Endothelial cell of umbilical vein (primary cell): ENCODE measurements around the gene CLDN9. TPM values are rescaled to one million over a fixed set of nuclear protein-coding genes. Genes with fewer than 3 reads are reported as not detected.
A peak's percentile ranks its signal among the peaks of the same experiment; 100 is the strongest.

ENCODE experiments used
- BruUV-seq: library from RNA; stranded (reverse); fragments of 400-500 nt; replicated peaks from 2 replicates; lab custom pipeline; 2021; lab: Mats Ljungman, UMichigan
- CTCF ChIA-PET: fragments of 300-600, 350-600 bp; sonication (Branson Sonifier 250); formaldehyde crosslinking; loops from one replicate; lab custom pipeline; 2021; ENCODE audit warnings: antibody characterized with exemption, inconsistent platforms; lab: Charles Lee
- POLR2A ChIA-PET: fragments of 300-600, 350-600 bp; sonication (Branson Sonifier 250); formaldehyde crosslinking; loops from one replicate; lab custom pipeline; 2021; ENCODE audit warnings: antibody characterized with exemption, inconsistent platforms; lab: Charles Lee
- DNase-seq: peaks from one replicate; pipeline ENCODE4 v3.0.0-alpha.2; 2011; ENCODE audit warnings: low read depth, low spot score
- FAIRE-seq: peaks from 2 replicates; lab custom pipeline; 2011; peaks lifted over from hg19 to GRCh38; lab: Jason Lieb, UNC
- H2AFZ ChIP-seq: 2 replicates; pipeline ENCODE4 v1.6.0; 2012; ENCODE audit warnings: low read depth, low read length, control low read depth, inconsistent platforms
- H3K27ac ChIP-seq: 2 replicates; pipeline ENCODE4 v1.5.1; 2011; ENCODE audit warnings: low read depth, mild to moderate bottlenecking, control low read depth, low read length, moderate library complexity; ENCODE audit not compliant: insufficient read depth
- H3K27me3 ChIP-seq, 2 experiments: 2 replicates each; pipeline versions ENCODE4 v1.6.0 to v1.6.1; 2011; ENCODE audit warnings: low read length in 2 of 2, mixed read lengths in 1 of 2; ENCODE audit not compliant: control insufficient read depth in 2 of 2, insufficient read depth in 2 of 2
- H3K36me3 ChIP-seq, 2 experiments: 2 replicates in 1 of 2; 3 replicates in 1 of 2; pipeline ENCODE4 v1.5.1; 2011; ENCODE audit warnings: low read length in 2 of 2, mild to moderate bottlenecking in 1 of 2, moderate library complexity in 1 of 2; ENCODE audit not compliant: control insufficient read depth in 2 of 2, insufficient read depth in 2 of 2; ENCODE audit errors: extremely low read depth in 1 of 2
- H3K4me1 ChIP-seq: 3 replicates; pipeline ENCODE4 v1.5.1; 2011; ENCODE audit warnings: mild to moderate bottlenecking, low read length; ENCODE audit not compliant: control insufficient read depth, insufficient read depth; ENCODE audit errors: extremely low read depth
- H3K4me2 ChIP-seq: 2 replicates; pipeline ENCODE4 v1.6.1; 2011; ENCODE audit warnings: low read length, control low read depth, mixed read lengths; ENCODE audit not compliant: insufficient read depth
- H3K4me3 ChIP-seq, 3 experiments: fragments of 200-600 bp in 1 of 3; sonication (generic), shearing (Covaris generic) in 1 of 3; replicated peaks in 1 of 3; 2 replicates each; pipeline ENCODE4 v1.5.1; 2011 to 2016; ENCODE audit warnings: control low read depth in 3 of 3, low read length in 3 of 3, mild to moderate bottlenecking in 2 of 3, inconsistent platforms in 1 of 3, low read depth in 1 of 3, moderate library complexity in 1 of 3; ENCODE audit not compliant: insufficient read depth in 1 of 3
- H3K79me2 ChIP-seq: 2 replicates; pipeline ENCODE4 v1.6.0; 2012; ENCODE audit warnings: low read length, inconsistent platforms; ENCODE audit not compliant: control insufficient read depth, insufficient read depth
- H3K9ac ChIP-seq: replicated peaks from 2 replicates; pipeline ENCODE3; 2011; ENCODE audit warnings: low read length, control low read depth; ENCODE audit not compliant: insufficient read depth; ENCODE audit errors: extremely low read depth
- H3K9me1 ChIP-seq: replicated peaks from 3 replicates; pipeline ENCODE4 v1.6.0; 2011; ENCODE audit warnings: mild to moderate bottlenecking, low read length; ENCODE audit not compliant: control insufficient read depth, insufficient read depth; ENCODE audit errors: extremely low read depth
- H3K9me3 ChIP-seq: replicated peaks from 2 replicates; pipeline ENCODE4 v1.5.1; 2012; ENCODE audit warnings: low read length, inconsistent platforms; ENCODE audit not compliant: control insufficient read depth, insufficient read depth
- H4K20me1 ChIP-seq: replicated peaks from 2 replicates; pipeline ENCODE3; 2011; ENCODE audit warnings: mild to moderate bottlenecking, low read length; ENCODE audit not compliant: control insufficient read depth, insufficient read depth; ENCODE audit errors: extremely low read depth
- FOS ChIP-seq: IDR thresholded peaks from 2 replicates; pipeline ENCODE4 v1.6.1; 2011; ENCODE audit warnings: mild to moderate bottlenecking, low read length, moderate library complexity, borderline replicate concordance; ENCODE audit not compliant: insufficient read depth
- GATA2 ChIP-seq: IDR thresholded peaks from 2 replicates; pipeline ENCODE4 v1.7.0; 2011; ENCODE audit warnings: low read depth, mild to moderate bottlenecking, moderate library complexity, mixed read lengths, low read length; ENCODE audit not compliant: insufficient read length, insufficient read depth
- POLR2AphosphoS5 ChIP-seq: IDR thresholded peaks from 2 replicates; pipeline ENCODE4 v1.6.1; 2012; ENCODE audit warnings: low read depth, mild to moderate bottlenecking, control low read depth, low read length, moderate library complexity; ENCODE audit not compliant: insufficient read depth
- dilution Hi-C: fragments of 300-500 bp; cut with MboI; formaldehyde crosslinking; loops from one replicate; pipeline ENCODE4 v1.15.0; 2019; ENCODE audit warnings: low sequenced_read_pairs; ENCODE audit not compliant: extremely low pct_ligation_motif_present
- intact Hi-C: fragments of 100-400 bp; cut with micrococcal nuclease; formaldehyde crosslinking; loops from one replicate; pipeline ENCODE4 v1.10.0; 2022
- polyA plus RNA-seq, 4 experiments: library from polyadenylated mRNA; depleted of rRNA in 3 of 4; stranded (reverse) in 3 of 4; unstranded in 1 of 4; fragments of >200 nt; gene quantifications; 2 replicates each; pipeline versions ENCODE4 v1.2.1 to v1.2.3, GENCODE V29; 2011 to 2012; ENCODE audit warnings: missing spikeins in 1 of 4
- total RNA-seq: library from RNA; stranded (reverse); gene quantifications from 2 replicates; pipeline ENCODE4 v1.2.3, GENCODE V29; 2021
- TF ChIP-seq, protein P1 (sequence below), 2 donors: IDR thresholded peaks; 1 replicate in 1 of 2; 2 replicates in 1 of 2; pipeline ENCODE4 v1.5.1; 2011; ENCODE audit warnings: low read length in 2 of 2, mild to moderate bottlenecking in 2 of 2, moderate library complexity in 2 of 2, control low read depth in 1 of 2, inconsistent platforms in 1 of 2, low read depth in 1 of 2; ENCODE audit not compliant: insufficient read depth in 1 of 2; ENCODE audit errors: extremely low read depth in 1 of 2

The CLDN9 gene
- total and polyA plus RNA-seq, 2 donors (not counting 3 experiments of a cell fraction or from before 2014, with no cell fraction given): 0.06 TPM; not detected in 1

DNA sequence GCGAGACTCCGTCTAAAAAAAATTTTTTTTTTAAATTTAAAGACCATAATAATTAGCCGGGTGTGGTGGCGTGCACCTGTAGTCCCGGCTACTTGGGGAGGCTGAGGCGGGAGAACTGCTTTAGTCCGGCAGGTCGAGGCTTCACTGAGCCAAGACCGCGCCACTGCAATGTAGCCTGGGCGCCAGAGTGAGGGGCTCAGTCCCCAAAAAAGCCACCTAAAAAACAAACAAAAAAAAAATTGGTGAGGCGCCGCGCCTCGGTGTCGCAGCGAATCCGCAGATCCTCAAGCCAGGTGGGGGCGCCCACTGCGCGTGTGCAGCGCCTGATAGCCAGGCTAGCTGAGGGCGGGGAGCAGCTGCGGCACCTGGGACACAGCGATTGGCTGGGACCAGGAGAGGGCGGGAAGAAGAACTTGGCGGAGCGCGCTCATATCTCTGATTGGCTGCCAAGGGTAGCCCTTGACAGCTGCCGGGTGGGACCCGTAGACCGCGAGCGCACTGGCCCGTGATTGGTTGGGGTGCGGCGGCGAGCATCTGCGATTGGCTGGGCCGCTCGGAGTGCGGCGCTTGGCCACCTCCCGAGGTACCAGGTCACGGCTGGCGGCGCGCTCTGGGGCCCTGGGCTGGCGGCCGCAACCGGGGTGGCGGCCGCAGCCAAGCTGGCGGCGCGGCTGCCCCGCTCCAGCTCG lies 9.0 kb upstream of the CLDN9 start:
- CTCF ChIA-PET: interaction anchor here (0.7 to 3.6 kb wide), 8 partner anchors 12 to 111 kb away, joined by 3 to 97 read pairs (median 6); partner anchors contain the start of genes HCFC1R1, THOC6 and TNFRSF12A

More for the DNA sequence above, 9.0 kb upstream of the CLDN9 start:
- Histone ChIP-seq H3K27ac (no peak overlapping the region), H3K9me3 (no peaks in the 10 kb centered on the region), H2AFZ (no peak overlapping the region), H3K9me1 (no peaks in the 10 kb centered on the region), H3K4me3 (no peak overlapping the region), H3K4me1 (peaks cover 16% of the 10 kb centered on the region), H3K36me3 (no peaks in the 10 kb centered on the region), H3K27me3 (no peaks in the 10 kb centered on the region), H4K20me1 (no peaks in the 10 kb centered on the region), H3K79me2 (no peaks in the 10 kb centered on the region), H3K9ac (no peak overlapping the region), H3K4me2 (no peak overlapping the region)
- FAIRE-seq: peak; percentile 99
- POLR2A ChIA-PET: interaction anchor here (0.7 to 2.1 kb wide), 3 partner anchors 17 to 140 kb away, joined by 3 to 16 read pairs (median 5); partner anchors contain the start of gene TNFRSF12A
- BruUV-seq: no TSS peak
- intact Hi-C loops (loop anchor here (1.0 kb wide), 2 partner anchors 17 to 25 kb away; partner anchors contain the start of gene TNFRSF12A), dilution Hi-C loops (no loop called here)
- TF ChIP-seq POLR2AphosphoS5 (peak; percentile 46), FOS (no peak), GATA2 (no peak)
- TF ChIP-seq, protein P1, sequence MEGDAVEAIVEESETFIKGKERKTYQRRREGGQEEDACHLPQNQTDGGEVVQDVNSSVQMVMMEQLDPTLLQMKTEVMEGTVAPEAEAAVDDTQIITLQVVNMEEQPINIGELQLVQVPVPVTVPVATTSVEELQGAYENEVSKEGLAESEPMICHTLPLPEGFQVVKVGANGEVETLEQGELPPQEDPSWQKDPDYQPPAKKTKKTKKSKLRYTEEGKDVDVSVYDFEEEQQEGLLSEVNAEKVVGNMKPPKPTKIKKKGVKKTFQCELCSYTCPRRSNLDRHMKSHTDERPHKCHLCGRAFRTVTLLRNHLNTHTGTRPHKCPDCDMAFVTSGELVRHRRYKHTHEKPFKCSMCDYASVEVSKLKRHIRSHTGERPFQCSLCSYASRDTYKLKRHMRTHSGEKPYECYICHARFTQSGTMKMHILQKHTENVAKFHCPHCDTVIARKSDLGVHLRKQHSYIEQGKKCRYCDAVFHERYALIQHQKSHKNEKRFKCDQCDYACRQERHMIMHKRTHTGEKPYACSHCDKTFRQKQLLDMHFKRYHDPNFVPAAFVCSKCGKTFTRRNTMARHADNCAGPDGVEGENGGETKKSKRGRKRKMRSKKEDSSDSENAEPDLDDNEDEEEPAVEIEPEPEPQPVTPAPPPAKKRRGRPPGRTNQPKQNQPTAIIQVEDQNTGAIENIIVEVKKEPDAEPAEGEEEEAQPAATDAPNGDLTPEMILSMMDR (IDR thresholded peaks at IDR 0.05; ENCODE audit: extremely low read depth in 1 of 2, insufficient read depth in 1 of 2, low read depth in 1 of 2, low read length in 2 of 2): peak; percentile 19 to 34
- peak; percentile 99 for DNase-seq
